ENCODE results near the gene MAPK8.

MAPK8 gene

DNA sequence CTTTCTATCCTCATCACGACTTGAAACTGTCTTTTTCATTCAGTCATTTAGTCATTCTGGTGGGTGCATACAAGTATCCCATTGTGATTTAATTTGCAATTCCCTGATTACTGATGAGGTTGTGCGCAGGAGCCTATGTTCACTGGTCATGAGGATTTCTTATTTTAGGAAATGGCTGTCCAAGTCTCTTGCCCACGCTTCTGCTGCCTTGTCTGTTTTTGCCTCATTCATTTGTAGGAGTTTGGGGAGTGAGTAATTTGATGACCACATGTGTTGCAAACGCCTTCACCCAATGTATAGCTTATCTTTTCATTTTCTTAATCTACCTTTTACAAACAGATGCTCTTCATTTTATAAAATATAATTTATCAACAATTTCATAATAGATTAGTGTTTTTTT lies 171.1 kb downstream of the MAPK8 start:
- DNase-seq (ENCODE audit: low read depth) = no peak

DNA sequence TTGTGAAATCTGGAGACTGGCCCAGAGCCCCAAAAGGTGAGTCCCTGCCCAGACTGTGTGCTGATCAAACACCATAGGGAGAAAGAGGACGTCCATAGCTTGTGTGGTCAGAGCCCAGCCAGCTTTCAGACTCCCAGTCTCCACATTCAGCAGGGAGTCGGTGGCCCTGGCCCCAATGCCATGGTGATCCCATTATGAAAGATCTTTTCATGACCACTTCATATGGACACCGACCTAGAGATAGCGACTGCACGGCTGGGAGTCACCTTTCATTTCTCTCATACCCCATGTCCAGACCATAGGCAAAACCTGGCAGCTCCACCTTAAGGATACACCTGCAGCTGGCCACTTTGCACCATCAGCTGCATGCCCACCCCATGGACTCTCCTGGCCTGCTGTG lies 172.0 kb downstream of the MAPK8 start:
- DNase-seq (ENCODE audit: low read depth) = no peak

- no peak for DNase-seq (ENCODE audit: low read depth)
Measured at GRCh38 chr10:48478980-48479811, 172.7 kb downstream of the MAPK8 start.

- DNase-seq (ENCODE audit: low read depth) = no peak
Measured at GRCh38 chr10:48480397-48481374, 174.2 kb downstream of the MAPK8 start.

DNA sequence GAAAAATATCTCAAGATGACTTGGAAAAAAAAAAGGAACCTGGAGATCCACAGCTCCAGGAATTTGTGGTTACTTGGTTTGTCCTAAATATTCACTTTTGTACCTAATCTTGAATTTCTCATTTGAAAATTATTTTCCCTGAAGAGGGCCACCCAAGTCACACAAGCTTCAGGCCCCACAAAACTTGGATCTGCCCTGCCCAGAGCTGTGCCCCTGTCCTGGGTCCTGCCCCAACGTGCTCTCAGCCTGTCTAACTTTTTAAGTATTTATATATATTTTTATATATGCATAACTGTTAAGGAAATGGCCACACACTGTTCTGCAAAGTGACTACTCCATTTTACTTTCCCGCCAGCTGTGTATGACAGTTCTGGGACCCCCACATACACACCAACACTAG lies 174.9 kb downstream of the MAPK8 start:
- DNase-seq (ENCODE audit: low read depth) = no peak

DNA sequence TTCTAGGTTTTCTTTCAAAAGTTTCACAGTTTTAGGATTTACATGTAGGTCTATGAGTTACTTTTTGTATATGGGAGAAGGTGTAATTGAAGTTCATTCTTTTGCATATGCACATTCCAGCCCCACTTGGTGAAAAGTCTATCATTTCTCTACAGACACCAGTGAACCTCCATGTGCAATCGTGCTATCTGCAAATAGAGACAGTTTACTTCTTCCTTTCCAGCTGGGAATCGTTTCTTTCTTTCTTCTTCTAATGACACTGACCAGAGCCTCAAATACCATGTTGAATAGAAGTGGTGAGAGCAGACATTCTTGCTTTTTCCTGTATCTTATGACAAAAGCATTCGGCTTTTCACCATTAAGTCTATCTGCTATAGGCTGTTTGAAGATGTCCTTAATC lies 175.7 kb downstream of the MAPK8 start:
- DNase-seq (ENCODE audit: low read depth) = no peak

DNA sequence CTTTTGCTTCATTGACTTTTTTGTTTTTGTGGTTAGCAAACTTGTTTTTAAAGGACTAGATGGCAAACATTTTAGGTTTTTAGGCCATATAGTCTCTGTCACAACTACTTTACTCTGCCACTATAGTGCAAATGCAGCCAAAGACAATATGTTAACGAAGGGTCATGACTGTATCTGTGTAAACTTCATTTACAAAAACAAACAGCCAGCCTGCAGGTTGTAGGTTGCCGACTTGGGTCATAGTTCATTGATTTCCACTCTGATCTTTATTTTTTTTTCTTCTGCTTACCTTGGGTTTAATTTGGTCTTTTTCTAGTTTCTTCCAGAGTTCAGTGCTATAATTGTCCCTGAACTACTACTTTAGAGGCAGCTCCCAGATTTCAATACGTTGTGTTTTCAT lies 178.4 kb downstream of the MAPK8 start:
- DNase-seq (ENCODE audit: low read depth) = no peak

GRCh38 chr10:48485711-48486110 lies 179.2 kb downstream of the MAPK8 start:
- DNase-seq (ENCODE audit: low read depth) = no peak

DNA sequence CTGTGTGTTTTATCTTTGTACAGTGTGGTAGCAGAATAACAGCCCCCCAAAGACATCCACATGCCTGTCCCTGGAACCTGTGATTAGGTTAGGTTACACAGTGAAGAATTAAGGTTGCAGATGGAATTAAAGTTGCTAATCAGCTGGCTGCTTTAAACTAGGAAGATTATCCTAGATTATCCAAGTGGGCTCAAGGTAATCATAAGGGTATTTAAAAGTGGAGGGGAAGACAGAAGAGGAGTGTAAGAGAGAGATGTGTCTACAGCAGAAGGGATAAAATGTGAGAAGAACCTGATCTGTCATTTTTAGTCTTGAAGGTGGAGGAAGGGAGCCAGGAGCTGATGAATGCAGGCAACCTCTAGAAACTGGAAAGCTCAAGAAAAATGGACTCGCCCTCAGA lies 180.8 kb downstream of the MAPK8 start:
- no peak for DNase-seq (ENCODE audit: low read depth)

All from activated T-cell treated with anti-CD3 and anti-CD28 coated beads for 1 hour (primary cell).